Hepatocyte (in vitro differentiated cells): ENCODE measurements around the gene SOS1.

Source experiments
- CTCF ChIP-seq: fragments of 200-600 bp; sonication (generic); IDR thresholded peaks from 2 replicates; pipeline ENCODE4 v1.5.1; 2016; ENCODE audit warnings: antibody characterized with exemption, mild to moderate bottlenecking; ENCODE audit not compliant: poor library complexity
- EZH2 ChIP-seq: fragments of 200-600 bp; sonication (generic); IDR thresholded peaks from 2 replicates; pipeline ENCODE4 v1.6.1; 2016; ENCODE audit warnings: antibody characterized with exemption, mild to moderate bottlenecking, borderline replicate concordance
- EZH2phosphoT487 ChIP-seq: fragments of 200-600 bp; sonication (generic); IDR thresholded peaks from one replicate; pipeline ENCODE4 v1.6.1; 2018; ENCODE audit warnings: antibody characterized with exemption, mild to moderate bottlenecking, low read depth, moderate library complexity; ENCODE audit not compliant: unreplicated experiment, severe bottlenecking

GRCh38 chr2:39152504-39152903 lies 31.7 kb upstream of the SOS1 start:
- no peak for TF ChIP-seq CTCF
- no peak for TF ChIP-seq EZH2phosphoT487
- TF ChIP-seq EZH2: no peak
